A673 (cell line): ENCODE results near the gene JUNB.

ENCODE experiments used
- CTCF ChIP-seq: fragments of 300-800, 200-600 bp; sonication (generic); conservative IDR thresholded peaks from 2 replicates; pipeline ENCODE4 v1.5.1; 2017; ENCODE audit warnings: low read depth, mild to moderate bottlenecking, antibody characterized with exemption, low read length, moderate library complexity, mixed read lengths
- EZH2 ChIP-seq: fragments of 200-600 bp; sonication (generic); IDR thresholded peaks from 2 replicates; pipeline ENCODE4 v1.6.1; 2017; ENCODE audit warnings: borderline replicate concordance, low read depth, mild to moderate bottlenecking, mixed read lengths, antibody characterized with exemption, low read length; ENCODE audit not compliant: poor library complexity, severe bottlenecking

- TF ChIP-seq CTCF, result no peak
- no peak for TF ChIP-seq EZH2
Observed at GRCh38 chr19:12769689-12770088, 21.6 kb upstream of the JUNB start.
